ENCODE measurements around the gene DDX27. TPM values are rescaled to one million over a fixed set of nuclear protein-coding genes. Genes with fewer than 3 reads are reported as not detected.

Gene DDX27
- total and polyA plus RNA-seq, 2 of the 13 experiments (the other 11 are each of a cell fraction or from before 2014, with no cell fraction given): 42.6 to 72.8 TPM

- peak; percentile 59; the same call in 1 of the 2 replicates for TF ChIP-seq PRDM10 (CRISPR knock-in tag; IDR thresholded peaks at IDR 0.05; ENCODE audit: low read depth)
- no peak for TF ChIP-seq ZNF468 (CRISPR knock-in tag; IDR thresholded peaks at IDR 0.05)
- peak; percentile 70; the same call in 1 of the 2 replicates for TF ChIP-seq NFKBIZ (CRISPR knock-in tag; IDR thresholded peaks at IDR 0.05)
- 0 out of 2 replicates have a peak, but pooled peaks have one; percentile 36 for TF ChIP-seq SPEN (CRISPR knock-in tag; IDR thresholded peaks at IDR 0.05; ENCODE audit: low read depth)
- peak; percentile 80 for TF ChIP-seq ZNF605 (CRISPR knock-in tag; IDR thresholded peaks at IDR 0.05)
- TF ChIP-seq GTF3A (CRISPR knock-in tag; conservative IDR thresholded peaks at IDR 0.05): no peak
- no peak for TF ChIP-seq TOPORS (CRISPR knock-in tag; IDR thresholded peaks at IDR 0.05)
- TF ChIP-seq NR1H2 (CRISPR knock-in tag; IDR thresholded peaks at IDR 0.05; ENCODE audit: borderline replicate concordance, low read depth): no peak
- TF ChIP-seq ZIK1 (CRISPR knock-in tag; IDR thresholded peaks at IDR 0.05; ENCODE audit: borderline replicate concordance, low read depth): no peak
- TF ChIP-seq ZNF556 (CRISPR knock-in tag; IDR thresholded peaks at IDR 0.05; ENCODE audit: borderline replicate concordance): peak; percentile 81; the same call in 1 of the 2 replicates
- peak; percentile 75; the same call in 1 of the 2 replicates for TF ChIP-seq HOXA5 (CRISPR knock-in tag; IDR thresholded peaks at IDR 0.05)
- no peak for TF ChIP-seq ATRX (CRISPR knock-in tag; IDR thresholded peaks at IDR 0.05; ENCODE audit: borderline replicate concordance)
- peak; percentile 91; the same call in 1 of the 2 replicates for TF ChIP-seq ZNF124 (CRISPR knock-in tag; IDR thresholded peaks at IDR 0.05)
- TF ChIP-seq PHF20 (CRISPR knock-in tag; IDR thresholded peaks at IDR 0.05): no peak
- TF ChIP-seq GABPB1 (CRISPR knock-in tag; IDR thresholded peaks at IDR 0.05): peak; percentile 41; the same call in 1 of the 2 replicates
- TF ChIP-seq NCOR1 (IDR thresholded peaks at IDR 0.05; ENCODE audit: borderline replicate concordance, low read length): no peak
- peak; percentile 86; the same call in 1 of the 2 replicates for TF ChIP-seq SSRP1 (CRISPR knock-in tag; IDR thresholded peaks at IDR 0.05)
- TF ChIP-seq HMGXB4 (CRISPR knock-in tag; IDR thresholded peaks at IDR 0.05; ENCODE audit: borderline replicate concordance in 1 of 2, low read depth in 1 of 2): peak; percentile 80 to 94
- TF ChIP-seq ZNF598 (CRISPR knock-in tag; IDR thresholded peaks at IDR 0.05; ENCODE audit: borderline replicate concordance): no peak
- TF ChIP-seq ATAD3A (CRISPR knock-in tag; IDR thresholded peaks at IDR 0.05): no peak
- TF ChIP-seq IKZF5 (CRISPR knock-in tag; IDR thresholded peaks at IDR 0.05): peak; percentile 82
- TF ChIP-seq YEATS2 (CRISPR knock-in tag; IDR thresholded peaks at IDR 0.05; ENCODE audit: borderline replicate concordance): peak; percentile 73; the same call in 1 of the 2 replicates
- TF ChIP-seq NR2F1 (CRISPR knock-in tag; IDR thresholded peaks at IDR 0.05): no peak
Measured at GRCh38 chr20:49216991-49217578, 2.1 kb upstream of the DDX27 start (continued).
